Body of pancreas (tissue), 4 donors: ENCODE data around the gene QKI.

Experiments used
- CTCF ChIP-seq, 7 experiments: fragments of 450-650 bp in 4 of 7; fragments of 200-600 bp in 3 of 7; sonication (generic) in 3 of 7; IDR thresholded peaks; one replicate each; pipeline ENCODE4 v1.5.1; 2016 to 2019; ENCODE audit warnings: antibody characterized with exemption in 7 of 7
- POLR2A ChIP-seq, 3 donors: fragments of 450-650 bp; IDR thresholded peaks; one replicate each; pipeline ENCODE4 v1.6.1; 2016; ENCODE audit warnings: antibody characterized with exemption in 3 of 3, mild to moderate bottlenecking in 2 of 3

DNA sequence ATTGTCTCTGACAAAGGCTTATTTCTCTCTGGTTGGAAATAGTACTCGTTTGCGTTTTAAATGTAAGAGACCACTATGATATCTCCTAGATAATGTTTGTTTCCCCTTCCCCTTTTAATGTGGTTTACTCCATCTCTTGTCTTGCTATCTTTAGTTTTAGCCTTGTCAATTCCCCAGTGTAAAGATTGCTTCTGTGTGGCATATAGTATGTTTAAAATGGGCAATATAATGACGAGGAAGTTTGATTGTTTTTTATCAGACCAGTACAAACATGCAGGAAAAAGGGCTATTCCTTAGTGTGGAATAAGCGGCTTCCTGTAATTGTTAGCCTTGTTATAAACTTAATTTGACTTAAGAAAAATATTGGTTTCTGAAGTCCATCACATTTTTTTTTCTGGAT, 3.1 kb downstream of the QKI start:
- TF ChIP-seq CTCF (IDR thresholded peaks at IDR 0.05) (no peak), POLR2A (IDR thresholded peaks at IDR 0.05) (no peak)
